GM19463 (cell line): ENCODE data around the gene C16orf78.

Experiments used
- ATAC-seq: cut with Tn5 transposase; IDR thresholded peaks from one replicate; pipeline ENCODE4 v1.9.1; 2021; ENCODE audit warnings: mild to moderate bottlenecking, moderate library complexity; ENCODE audit not compliant: unreplicated experiment

C16orf78 gene

GRCh38 chr16:49373504-49373903, at the start of gene C16orf78:
TSS of gene C16orf78 (plus strand) at chr16:49373804. CDS start at chr16:49373940, 136 bp downstream.
- ATAC-seq, result no peak

- ATAC-seq, result no peak
These were observed 48.9 kb upstream of the C16orf78 start for GRCh38 chr16:49324703-49325102.

GRCh38 chr16:49327466-49327865, 46.1 kb upstream of the C16orf78 start:
- no peak for ATAC-seq

- no peak for ATAC-seq
These were observed 45.3 kb upstream of the C16orf78 start for GRCh38 chr16:49328325-49328724.

GRCh38 chr16:49330562-49331201, 42.9 kb upstream of the C16orf78 start:
- no peak for ATAC-seq

- no peak for ATAC-seq
These were observed 40.9 kb upstream of the C16orf78 start for GRCh38 chr16:49332589-49333258.

GRCh38 chr16:49333259-49333597, 40.4 kb upstream of the C16orf78 start:
- no peak for ATAC-seq

- ATAC-seq, result no peak
These were observed 37.8 kb upstream of the C16orf78 start for GRCh38 chr16:49335828-49336227.

- no peak for ATAC-seq
These were observed 37.0 kb upstream of the C16orf78 start for GRCh38 chr16:49336581-49336980.

GRCh38 chr16:49337814-49338350, 35.7 kb upstream of the C16orf78 start:
- no peak for ATAC-seq

- ATAC-seq, result no peak
These were observed 34.9 kb upstream of the C16orf78 start for GRCh38 chr16:49338611-49339265.

- no peak for ATAC-seq
These were observed 33.1 kb upstream of the C16orf78 start for GRCh38 chr16:49340466-49340865.

GRCh38 chr16:49341706-49342105, 31.9 kb upstream of the C16orf78 start:
- no peak for ATAC-seq

GRCh38 chr16:49342336-49343265, 31.0 kb upstream of the C16orf78 start:
- no peak for ATAC-seq

- no peak for ATAC-seq
These were observed 30.3 kb upstream of the C16orf78 start for GRCh38 chr16:49343291-49343690.

- no peak for ATAC-seq
These were observed 29.2 kb upstream of the C16orf78 start for GRCh38 chr16:49344401-49344800.

- ATAC-seq, result no peak
These were observed 27.8 kb upstream of the C16orf78 start for GRCh38 chr16:49345829-49346228.

- ATAC-seq, result no peak
These were observed 27.1 kb upstream of the C16orf78 start for GRCh38 chr16:49346459-49346858.

- no peak for ATAC-seq
These were observed 26.1 kb upstream of the C16orf78 start for GRCh38 chr16:49347476-49347875.

- ATAC-seq, result no peak
These were observed 25.0 kb upstream of the C16orf78 start for GRCh38 chr16:49348408-49349176.
